HG02870 (cell line): Measurements from ENCODE around the gene UBE3C.

ENCODE experiments used
- ATAC-seq: cut with Tn5 transposase; IDR thresholded peaks from one replicate; pipeline ENCODE4 v1.9.1; 2021; ENCODE audit warnings: mild to moderate bottlenecking, moderate library complexity; ENCODE audit not compliant: unreplicated experiment

The UBE3C gene

GRCh38 chr7:157176771-157177170 lies 38.0 kb downstream of the UBE3C start:
- no peak for ATAC-seq

DNA sequence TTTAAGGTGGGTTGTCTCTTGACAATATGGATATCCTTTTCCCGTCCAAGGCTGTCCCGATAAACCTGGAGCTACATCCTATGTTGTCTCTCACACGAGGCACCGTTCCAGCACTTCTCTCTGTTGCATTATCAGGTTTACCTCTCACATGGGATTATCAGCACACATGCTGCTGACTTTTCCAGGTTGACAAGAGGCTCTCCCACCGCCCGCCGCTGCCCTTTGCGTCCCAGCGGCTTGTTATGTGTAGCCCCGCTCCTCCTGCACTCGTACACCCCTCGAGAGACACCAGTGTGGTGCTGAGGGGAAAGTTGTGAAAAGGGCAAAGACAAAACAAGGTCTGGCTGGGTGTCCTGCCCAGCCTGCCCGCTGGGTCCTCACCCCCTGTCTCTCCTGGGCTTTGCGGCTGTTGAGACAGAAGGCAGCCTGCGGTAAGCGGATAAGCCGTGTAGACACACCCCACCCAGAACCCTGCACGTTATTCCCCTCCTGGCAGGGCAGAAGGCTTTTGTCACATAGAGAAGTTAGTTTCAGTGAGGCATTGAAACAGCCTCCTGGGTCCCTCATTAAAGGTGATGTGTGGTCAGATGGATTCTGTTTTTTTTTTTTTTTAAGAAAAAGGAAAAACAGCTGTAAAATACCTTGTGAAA lies 38.7 kb downstream of the UBE3C start:
- no peak for ATAC-seq

DNA sequence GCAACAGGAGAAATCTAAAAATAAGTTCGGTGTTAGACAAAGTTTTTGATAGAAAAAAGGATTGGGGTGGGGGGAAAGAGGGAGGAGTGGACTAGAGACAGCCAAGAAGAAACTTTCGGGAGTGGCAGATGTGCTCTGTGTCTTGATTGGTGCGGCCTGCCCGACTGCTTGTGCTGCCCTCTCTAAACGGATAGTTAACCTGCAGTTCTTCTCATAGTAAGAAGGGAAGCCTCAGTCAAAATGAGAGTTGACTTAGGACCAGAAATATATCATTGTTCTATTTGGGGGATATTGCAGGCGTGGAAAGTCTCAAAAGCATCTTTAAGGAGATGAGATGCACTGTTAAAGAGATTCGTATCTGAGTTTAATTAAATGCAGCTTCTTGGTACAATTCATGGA lies 39.3 kb downstream of the UBE3C start:
- peak; percentile 79 for ATAC-seq

DNA sequence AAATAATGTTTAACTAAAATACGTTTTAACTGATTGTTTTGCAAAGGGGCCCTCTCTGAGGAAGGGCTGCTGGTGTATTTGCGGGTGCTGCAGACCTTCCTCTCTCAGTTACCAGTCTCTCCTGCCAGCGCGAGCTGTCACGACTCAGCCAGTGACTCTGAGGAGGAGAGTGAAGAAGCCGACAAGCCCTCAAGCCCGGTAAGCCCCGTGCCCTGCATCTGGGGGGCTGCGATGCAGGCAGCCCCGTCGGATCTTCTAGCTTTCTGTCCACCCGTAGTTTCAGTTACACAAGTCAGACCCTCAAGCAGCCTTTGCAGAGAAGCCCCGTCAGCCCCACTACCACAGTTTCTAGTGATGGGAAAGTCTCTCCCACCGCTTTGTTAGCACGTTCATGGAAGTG lies 45.1 kb downstream of the UBE3C start:
- ATAC-seq, result no peak

- no peak for ATAC-seq
Observed at GRCh38 chr7:157188091-157188665, 49.5 kb downstream of the UBE3C start.

DNA sequence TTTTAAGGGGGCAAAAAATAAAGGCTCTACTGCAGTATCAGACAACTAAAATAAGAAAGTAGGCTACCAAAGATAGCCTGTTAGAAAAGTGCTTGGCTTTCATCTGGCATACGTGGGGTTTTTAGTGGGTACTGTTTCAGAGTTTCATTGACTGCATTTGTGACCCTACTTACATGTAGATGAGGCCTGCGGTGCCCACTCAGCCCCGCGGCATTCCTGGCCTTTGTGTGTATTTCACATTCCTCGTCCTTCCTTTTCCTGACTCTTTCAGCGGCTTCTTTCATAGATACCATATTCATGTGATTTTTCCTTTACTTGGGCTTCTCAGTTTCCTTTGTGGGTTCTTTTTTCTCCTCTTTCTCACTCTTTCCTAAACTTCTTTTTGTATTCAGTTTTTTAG lies 50.7 kb downstream of the UBE3C start:
- ATAC-seq, result no peak

- ATAC-seq, result no peak
Observed at GRCh38 chr7:157192861-157193260, 54.1 kb downstream of the UBE3C start.

- ATAC-seq, result no peak
Observed at GRCh38 chr7:157193274-157193673, 54.5 kb downstream of the UBE3C start.

DNA sequence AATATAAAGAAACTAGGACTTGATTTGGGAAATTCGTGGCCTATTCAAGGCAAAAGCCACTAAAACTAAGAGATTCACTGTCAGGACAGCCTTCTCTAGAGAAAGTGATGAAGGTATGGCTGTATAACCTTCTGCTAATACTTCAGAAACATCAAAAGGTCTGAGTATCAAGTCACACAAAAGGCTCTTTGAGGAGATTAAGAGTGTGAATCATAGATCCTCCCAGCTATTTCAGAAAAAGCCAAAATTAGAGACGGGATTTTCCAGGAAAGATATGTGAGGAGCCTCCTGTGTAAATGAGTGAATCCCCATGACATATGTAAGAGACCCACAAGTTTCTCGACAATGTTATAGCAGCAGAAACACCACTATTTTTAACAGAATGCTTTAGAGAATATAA lies 56.2 kb downstream of the UBE3C start:
- ATAC-seq, result no peak

DNA sequence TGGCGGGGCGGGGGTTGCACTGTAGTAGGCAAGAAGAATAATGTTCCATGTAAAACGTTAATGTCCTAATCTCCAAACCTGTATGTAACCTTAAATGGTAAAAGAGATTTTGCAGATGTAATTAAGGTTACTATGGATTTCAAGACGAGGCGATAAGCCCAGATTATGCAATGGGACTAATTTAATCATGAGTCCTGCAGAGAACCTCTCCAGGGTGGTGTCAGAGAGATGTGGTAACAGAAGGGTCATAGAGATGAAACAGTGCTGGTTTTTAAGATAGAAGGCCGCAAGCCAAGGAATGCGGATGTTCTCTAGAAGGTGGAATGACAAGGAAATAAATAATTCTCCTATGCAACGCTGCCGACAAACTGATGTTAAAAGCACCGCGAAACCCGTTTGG lies 57.1 kb downstream of the UBE3C start:
- no peak for ATAC-seq

DNA sequence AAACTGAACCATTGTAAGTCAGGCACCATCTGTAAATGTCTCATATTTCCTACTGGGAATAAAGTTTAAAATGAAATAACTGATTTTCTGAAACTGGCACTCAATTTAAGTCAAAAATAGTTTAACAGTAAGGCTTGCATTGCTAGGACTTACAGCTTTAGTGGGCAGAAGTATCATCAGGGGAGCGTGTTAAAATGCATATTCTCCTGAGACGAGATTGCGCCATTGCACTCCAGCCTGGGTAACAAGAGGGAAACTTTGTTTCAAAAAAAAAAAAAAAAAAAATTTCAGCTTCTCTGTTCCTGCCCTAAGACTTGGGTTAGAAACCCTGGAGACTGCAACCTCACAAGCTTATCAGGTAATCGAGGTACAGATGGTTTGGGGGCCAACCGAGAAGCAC lies 65.4 kb downstream of the UBE3C start:
- ATAC-seq, result no peak

- ATAC-seq, result no peak
Observed at GRCh38 chr7:157205438-157205837, 66.7 kb downstream of the UBE3C start.

DNA sequence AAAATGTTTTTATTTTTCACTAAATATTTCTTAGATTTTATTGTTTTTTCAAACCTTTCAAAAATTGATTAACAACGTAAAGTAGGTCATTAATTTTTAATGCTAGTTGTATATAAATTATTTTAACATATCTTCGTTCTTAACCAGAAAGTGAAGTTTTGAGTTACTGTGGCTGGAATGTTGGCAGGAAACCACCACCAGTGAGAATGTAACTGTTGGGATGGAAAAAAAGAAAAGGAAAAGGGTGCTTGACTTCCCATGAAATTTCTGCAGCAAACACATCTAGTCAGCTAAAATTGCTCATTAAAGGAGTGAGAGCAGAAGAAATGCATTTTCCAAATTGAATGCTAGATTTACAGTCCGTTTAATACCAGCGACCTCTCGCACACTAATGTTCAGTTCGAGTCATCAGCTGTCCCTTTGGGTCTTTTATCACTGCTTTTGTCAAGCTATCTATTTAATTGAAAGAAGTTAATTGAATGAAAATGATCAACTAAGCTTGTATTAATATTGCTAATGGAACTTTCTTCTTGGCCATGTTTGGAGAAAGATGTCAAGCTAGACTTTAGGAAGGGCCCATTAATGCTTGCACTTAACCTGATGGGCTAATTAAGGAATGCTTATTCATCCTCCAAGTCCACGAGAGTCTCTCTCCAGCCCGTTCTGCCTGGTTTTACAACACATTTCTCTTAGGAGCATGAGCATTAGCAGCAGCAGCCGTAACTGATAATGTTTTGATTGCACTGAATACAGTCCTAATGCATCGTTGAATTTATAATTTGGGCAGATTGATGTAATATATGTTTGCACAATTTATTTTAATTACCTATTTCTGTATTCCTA lies 70.1 kb downstream of the UBE3C start:
- ATAC-seq, result no peak

DNA sequence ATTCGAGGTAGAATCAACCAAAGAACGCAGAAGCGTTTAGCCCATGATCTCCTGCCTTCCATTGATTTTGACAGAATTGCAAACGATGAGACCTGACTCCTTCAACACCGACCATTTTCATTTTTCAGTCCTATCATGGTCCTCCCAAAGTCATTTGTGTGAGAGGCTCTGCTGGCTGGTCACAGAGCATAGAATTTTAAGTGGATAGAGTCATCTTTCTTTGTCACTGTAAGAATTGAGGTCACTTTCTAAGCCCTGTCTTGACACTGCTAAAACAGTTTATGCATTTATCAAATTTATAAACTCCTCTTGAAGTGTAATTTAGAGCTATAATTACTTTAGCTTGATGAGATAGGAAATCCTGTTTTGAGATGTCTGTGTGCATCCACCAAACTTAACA lies 72.0 kb downstream of the UBE3C start:
- ATAC-seq, result no peak

DNA sequence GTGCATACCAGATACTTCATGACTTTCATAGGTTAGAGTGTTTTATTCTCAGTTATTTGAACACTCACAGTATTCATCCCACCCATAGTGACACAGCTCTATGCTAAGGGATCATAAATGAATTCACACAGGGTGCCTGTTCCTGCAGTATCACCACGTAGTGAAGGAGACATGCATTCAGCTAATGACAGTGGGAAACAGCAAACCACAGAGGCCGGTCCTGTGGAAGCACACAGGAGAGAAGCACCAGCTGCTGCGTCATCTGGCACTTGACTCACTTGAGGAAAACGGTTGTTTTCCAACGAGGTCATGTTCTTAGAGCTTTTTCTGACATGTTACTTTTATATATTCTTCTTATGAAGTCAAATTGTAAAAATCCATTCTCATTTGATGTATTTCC lies 73.0 kb downstream of the UBE3C start:
- no peak for ATAC-seq

GRCh38 chr7:157219154-157219553 lies 80.4 kb downstream of the UBE3C start:
- peak; percentile 93 for ATAC-seq

GRCh38 chr7:157220916-157221569 lies 82.3 kb downstream of the UBE3C start:
- ATAC-seq, result no peak

GRCh38 chr7:157222687-157223086 lies 84.0 kb downstream of the UBE3C start:
- no peak for ATAC-seq

GRCh38 chr7:157224627-157225026 lies 85.9 kb downstream of the UBE3C start:
- no peak for ATAC-seq

DNA sequence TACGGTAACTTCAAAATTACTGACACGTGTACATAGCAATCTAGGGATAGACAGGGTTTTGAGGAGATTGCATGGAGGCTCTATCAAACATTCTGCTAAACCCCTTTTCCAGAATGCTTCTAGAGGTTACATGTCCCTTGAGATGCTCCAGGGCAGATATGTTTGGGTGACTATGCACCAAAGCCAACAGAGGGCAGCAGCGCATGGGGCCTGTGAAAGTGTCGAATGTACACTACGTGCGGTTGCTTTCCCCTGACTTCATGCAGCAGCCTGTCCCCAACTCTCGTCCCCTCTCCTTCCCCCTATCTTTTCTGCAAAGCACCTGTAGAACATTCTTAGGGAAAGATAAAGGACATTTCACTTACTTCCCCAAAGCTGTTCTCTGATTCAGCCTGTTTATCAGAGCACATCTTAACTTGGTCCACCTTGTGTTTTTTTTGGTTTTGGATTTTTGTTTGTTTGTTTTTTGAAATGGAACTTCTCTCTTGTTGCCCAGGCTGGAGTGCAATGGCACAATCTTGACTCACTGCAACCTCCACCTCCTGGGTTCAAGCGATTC lies 90.2 kb downstream of the UBE3C start:
- no peak for ATAC-seq

DNA sequence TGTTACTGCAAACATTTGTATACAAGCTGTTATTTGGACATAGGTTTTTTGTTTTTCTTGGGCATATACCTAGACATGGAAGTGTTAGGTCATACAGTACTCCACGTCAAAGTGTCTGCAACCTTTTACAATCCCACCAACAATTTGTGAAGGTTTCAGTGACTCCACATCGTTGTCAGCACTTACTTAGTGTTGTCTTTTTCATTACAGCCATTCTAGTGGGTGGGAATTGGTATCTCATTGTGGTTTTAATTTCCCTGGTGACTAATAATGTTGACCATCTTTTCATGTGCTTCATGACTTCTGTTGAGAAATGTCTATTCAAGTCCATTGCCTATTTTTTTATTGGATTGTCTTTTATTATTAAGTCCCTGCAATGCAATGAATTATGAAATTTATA lies 95.0 kb downstream of the UBE3C start:
- no peak for ATAC-seq
